AG09309 (cell line): ENCODE results near the gene AP5Z1.

Source experiments
- DNase-seq: peaks from one replicate; pipeline ENCODE4 v3.0.0-alpha.2; 2010; ENCODE audit warnings: low read depth
- H3K4me3 ChIP-seq: 2 replicates; pipeline ENCODE4 v1.5.1; 2011; ENCODE audit warnings: mild to moderate bottlenecking, low read depth, low read length, moderate library complexity; ENCODE audit not compliant: control insufficient read depth
- TF ChIP-seq, protein P1 (sequence below): IDR thresholded peaks from 2 replicates; pipeline ENCODE4 v1.5.1; 2011; ENCODE audit warnings: mild to moderate bottlenecking, low read depth, low read length, inconsistent platforms; ENCODE audit not compliant: insufficient read depth, control insufficient read depth; ENCODE audit errors: missing control alignments

The AP5Z1 gene

DNA sequence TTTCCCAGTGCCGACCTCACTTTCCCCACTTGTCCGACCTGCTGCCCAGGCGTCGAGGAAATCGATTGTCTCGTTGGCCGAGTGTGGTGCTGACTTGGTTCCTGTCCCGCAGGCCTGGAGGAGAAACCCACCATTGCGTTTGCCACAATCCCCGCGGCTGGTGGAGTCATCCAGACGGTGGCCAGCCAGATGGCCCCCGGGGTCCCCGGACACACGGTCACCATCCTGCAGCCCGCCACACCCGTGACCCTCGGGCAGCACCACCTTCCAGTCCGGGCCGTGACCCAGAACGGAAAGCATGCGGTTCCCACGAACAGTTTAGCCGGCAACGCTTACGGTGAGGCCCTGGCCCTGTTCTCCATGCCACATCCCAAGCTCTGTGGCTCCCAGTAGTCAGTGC is 14.5 kb upstream of the AP5Z1 start:
- no peak for DNase-seq
- TF ChIP-seq, protein P1, sequence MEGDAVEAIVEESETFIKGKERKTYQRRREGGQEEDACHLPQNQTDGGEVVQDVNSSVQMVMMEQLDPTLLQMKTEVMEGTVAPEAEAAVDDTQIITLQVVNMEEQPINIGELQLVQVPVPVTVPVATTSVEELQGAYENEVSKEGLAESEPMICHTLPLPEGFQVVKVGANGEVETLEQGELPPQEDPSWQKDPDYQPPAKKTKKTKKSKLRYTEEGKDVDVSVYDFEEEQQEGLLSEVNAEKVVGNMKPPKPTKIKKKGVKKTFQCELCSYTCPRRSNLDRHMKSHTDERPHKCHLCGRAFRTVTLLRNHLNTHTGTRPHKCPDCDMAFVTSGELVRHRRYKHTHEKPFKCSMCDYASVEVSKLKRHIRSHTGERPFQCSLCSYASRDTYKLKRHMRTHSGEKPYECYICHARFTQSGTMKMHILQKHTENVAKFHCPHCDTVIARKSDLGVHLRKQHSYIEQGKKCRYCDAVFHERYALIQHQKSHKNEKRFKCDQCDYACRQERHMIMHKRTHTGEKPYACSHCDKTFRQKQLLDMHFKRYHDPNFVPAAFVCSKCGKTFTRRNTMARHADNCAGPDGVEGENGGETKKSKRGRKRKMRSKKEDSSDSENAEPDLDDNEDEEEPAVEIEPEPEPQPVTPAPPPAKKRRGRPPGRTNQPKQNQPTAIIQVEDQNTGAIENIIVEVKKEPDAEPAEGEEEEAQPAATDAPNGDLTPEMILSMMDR = no peak
- no peak overlapping the region for H3K4me3 ChIP-seq

GRCh38 chr7:4762121-4763055 is 13.0 kb upstream of the AP5Z1 start:
- DNase-seq = no peak

DNA sequence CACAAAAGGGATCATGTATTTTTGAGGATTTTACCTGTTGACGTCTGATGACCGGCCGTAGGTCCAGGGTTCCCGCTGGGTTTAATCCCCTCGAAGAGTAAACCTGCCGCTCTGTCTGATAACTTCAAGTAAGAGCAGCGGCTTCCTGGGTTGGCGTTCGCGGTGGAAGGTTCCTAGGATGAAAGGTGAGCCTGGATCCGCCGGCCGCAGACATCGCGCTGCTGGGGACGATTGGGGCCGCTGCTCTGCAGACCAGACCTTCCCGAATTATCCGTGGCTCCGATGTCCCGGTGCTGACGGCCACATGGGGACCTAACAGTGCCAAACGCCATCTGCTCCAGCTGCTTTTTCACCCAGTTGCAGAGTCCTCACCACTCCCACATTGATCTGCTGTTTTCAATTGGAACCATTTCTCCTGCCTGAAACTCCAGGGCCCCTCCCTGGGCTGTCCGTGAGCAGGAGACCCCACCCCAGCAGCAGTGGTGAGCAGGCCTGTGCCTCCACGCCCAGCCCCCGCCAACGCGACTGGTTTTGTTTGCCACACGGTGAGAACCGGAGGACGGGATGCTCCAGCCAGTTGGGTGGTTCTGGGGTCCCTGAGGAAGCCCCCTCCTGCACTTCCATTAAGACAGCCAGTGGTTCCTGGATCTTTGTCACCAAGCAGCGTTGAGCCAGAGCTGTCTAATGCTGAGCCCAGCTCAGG is 12.2 kb upstream of the AP5Z1 start:
- TF ChIP-seq, protein P1 = no peak
- H3K4me3 ChIP-seq = no peak overlapping the region
- DNase-seq = no peak

More at GRCh38 chr7:4762121-4763055, 13.0 kb upstream of the AP5Z1 start:
- TF ChIP-seq, protein P1 = no peak
- no peak overlapping the region for H3K4me3 ChIP-seq

GRCh38 chr7:4763794-4764185 is 11.6 kb upstream of the AP5Z1 start:
- H3K4me3 ChIP-seq = no peak overlapping the region
- TF ChIP-seq, protein P1 = no peak
- no peak for DNase-seq

DNA sequence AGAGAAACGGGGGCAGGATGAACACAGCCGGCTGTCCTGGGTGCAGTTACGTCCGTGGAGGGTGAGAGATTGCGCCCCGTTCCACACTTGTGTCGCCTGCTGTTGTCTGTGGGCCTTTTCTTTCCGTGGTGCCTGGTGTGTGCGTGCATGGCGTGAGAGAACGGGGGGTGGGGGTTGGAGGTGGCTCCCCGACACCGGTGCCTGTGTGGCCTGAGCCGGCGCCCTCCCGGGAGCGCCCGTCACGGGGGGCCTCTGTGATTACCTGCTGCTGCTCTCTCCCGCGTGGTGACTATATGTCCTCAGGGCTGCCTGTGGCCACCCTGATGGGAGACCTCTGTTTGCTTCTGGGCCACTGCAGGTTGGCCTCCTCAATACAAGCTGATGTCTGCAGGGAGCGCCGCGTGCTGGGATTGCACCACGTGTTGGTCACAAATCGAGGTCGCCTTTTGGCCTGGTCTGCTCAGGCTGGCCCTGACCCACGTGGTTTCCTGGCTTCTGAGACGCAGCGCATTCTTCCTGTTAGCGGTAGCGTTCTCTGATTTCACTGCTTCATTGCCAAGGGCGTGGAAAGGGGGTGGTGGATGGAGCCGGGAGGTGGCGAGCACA is 10.9 kb upstream of the AP5Z1 start:
- no peak for DNase-seq

More for the DNA sequence above, 10.9 kb upstream of the AP5Z1 start:
- TF ChIP-seq, protein P1 = no peak
- no peak overlapping the region for H3K4me3 ChIP-seq
